ENCODE measurements around the gene EPS8L2.

Gene EPS8L2

DNA sequence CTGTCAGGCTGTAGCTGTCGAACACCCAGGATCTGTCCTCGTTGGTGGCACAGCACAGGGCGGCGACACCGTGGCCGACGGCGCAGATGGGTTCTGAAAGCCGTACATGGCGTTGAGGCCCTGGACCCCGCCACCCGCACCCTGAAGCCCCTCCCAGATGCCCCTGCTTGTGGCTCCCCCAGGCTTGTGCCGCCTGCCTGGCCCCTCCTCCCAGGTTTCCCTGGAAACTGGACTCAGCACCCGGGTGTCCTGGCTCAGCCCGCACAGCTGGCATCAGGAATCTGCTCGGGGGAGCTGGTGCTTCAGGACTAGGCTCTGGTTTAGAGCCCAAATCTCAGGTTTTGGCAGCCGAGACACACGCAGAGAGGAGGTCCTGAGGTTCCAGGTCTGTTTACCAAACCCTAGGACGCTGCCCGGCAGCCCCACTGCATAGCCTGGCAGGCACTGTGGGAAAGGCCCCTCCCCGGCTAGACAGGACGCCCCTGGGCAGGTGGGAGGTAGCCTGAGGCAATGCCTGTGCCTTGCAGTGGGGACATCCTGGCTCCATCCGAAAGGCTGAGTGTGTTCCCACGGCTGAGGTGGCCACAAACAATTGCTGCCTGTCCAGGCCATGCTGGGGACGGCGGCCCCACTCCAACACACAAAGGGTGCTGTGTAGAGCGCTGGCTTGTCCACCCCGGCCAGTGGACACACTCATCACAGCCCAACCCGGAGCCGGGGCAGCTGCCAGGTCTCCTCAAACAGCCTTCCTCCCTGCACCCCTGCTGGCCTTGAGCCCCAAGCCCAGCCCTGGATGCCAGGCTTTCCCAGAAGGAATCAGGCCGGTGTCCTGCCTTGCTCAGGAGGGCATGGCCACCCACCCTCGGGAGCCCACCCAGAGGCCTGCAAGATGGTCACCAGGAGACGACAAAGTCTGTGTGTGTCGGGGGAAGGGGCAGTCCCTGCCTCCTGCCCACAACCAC lies 66.7 kb downstream of the EPS8L2 start:
- H3K79me2 ChIP-seq (ENCODE audit: insufficient read depth, low read length), result peaks cover 48% of the 10 kb centered on the region

GRCh38 chr11:773425-773824 lies 67.4 kb downstream of the EPS8L2 start:
- Histone ChIP-seq H3K4me1 (ENCODE audit: insufficient read depth, low read length, poor library complexity, severe bottlenecking) (peaks cover 18% of the 10 kb centered on the region), H3K9me2 (replicated peaks; ENCODE audit: low read depth, low read length) (no peaks in the 10 kb centered on the region), H3K36me3 (ENCODE audit: insufficient read depth, low read length) (peaks cover 15% of the 10 kb centered on the region; the same call in 1 of the 2 replicates), H3K4me2 (ENCODE audit: low read depth, low read length, poor library complexity, severe bottlenecking) (no peak overlapping the region), H2AFZ (ENCODE audit: low read length) (no peak overlapping the region), H3K4me3 (ENCODE audit: low read length, poor library complexity, severe bottlenecking) (no peak overlapping the region), H3K27me3 (ENCODE audit: insufficient read depth, low read length, poor library complexity, severe bottlenecking) (no peaks in the 10 kb centered on the region), H3K79me2 (ENCODE audit: insufficient read depth, low read length) (peaks cover 55% of the 10 kb centered on the region), H3K9me3 (ENCODE audit: insufficient read depth, low read depth, low read length) (no peaks in the 10 kb centered on the region), H4K20me1 (ENCODE audit: insufficient read depth, low read length, poor library complexity, severe bottlenecking) (peaks cover 39% of the 10 kb centered on the region), H3K9ac (ENCODE audit: low read depth, low read length, poor library complexity, severe bottlenecking) (no peak overlapping the region), H3F3A (ENCODE audit: low read depth) (no peaks in the 10 kb centered on the region)
- TF ChIP-seq CTCF (conservative IDR thresholded peaks at IDR 0.05; ENCODE audit: low read length) (no peak), EZH2phosphoT487 (IDR thresholded peaks at IDR 0.05; ENCODE audit: borderline replicate concordance) (no peak)

More for the DNA sequence above, 66.7 kb downstream of the EPS8L2 start:
- H3K9me2 ChIP-seq (replicated peaks; ENCODE audit: low read depth, low read length), result no peaks in the 10 kb centered on the region
- H3K9ac ChIP-seq (ENCODE audit: low read depth, low read length, poor library complexity, severe bottlenecking), result no peak overlapping the region
- no peaks in the 10 kb centered on the region for H3K9me3 ChIP-seq (ENCODE audit: insufficient read depth, low read depth, low read length)
- no peak overlapping the region for H3K4me2 ChIP-seq (ENCODE audit: low read depth, low read length, poor library complexity, severe bottlenecking)
- no peak for TF ChIP-seq CTCF (conservative IDR thresholded peaks at IDR 0.05; ENCODE audit: low read length)
- no peak for TF ChIP-seq EZH2phosphoT487 (IDR thresholded peaks at IDR 0.05; ENCODE audit: borderline replicate concordance)
- peaks cover 15% of the 10 kb centered on the region; the same call in 1 of the 2 replicates for H3K36me3 ChIP-seq (ENCODE audit: insufficient read depth, low read length)
- H3K4me3 ChIP-seq (ENCODE audit: low read length, poor library complexity, severe bottlenecking), result no peak overlapping the region
- no peak overlapping the region for H2AFZ ChIP-seq (ENCODE audit: low read length)
- H3K27me3 ChIP-seq (ENCODE audit: insufficient read depth, low read length, poor library complexity, severe bottlenecking), result no peaks in the 10 kb centered on the region
- peaks cover 35% of the 10 kb centered on the region for H4K20me1 ChIP-seq (ENCODE audit: insufficient read depth, low read length, poor library complexity, severe bottlenecking)
- H3F3A ChIP-seq (ENCODE audit: low read depth), result no peaks in the 10 kb centered on the region
- H3K4me1 ChIP-seq (ENCODE audit: insufficient read depth, low read length, poor library complexity, severe bottlenecking), result peaks cover 14% of the 10 kb centered on the region

- TF ChIP-seq EZH2phosphoT487 (IDR thresholded peaks at IDR 0.05; ENCODE audit: borderline replicate concordance), result no peak
- TF ChIP-seq CTCF (conservative IDR thresholded peaks at IDR 0.05; ENCODE audit: low read length), result no peak
- Histone ChIP-seq H3K36me3 (ENCODE audit: insufficient read depth, low read length) (peaks cover 15% of the 10 kb centered on the region; the same call in 1 of the 2 replicates), H3K9me2 (replicated peaks; ENCODE audit: low read depth, low read length) (no peaks in the 10 kb centered on the region), H3K4me3 (ENCODE audit: low read length, poor library complexity, severe bottlenecking) (no peak overlapping the region), H4K20me1 (ENCODE audit: insufficient read depth, low read length, poor library complexity, severe bottlenecking) (peaks cover 41% of the 10 kb centered on the region), H3K4me2 (ENCODE audit: low read depth, low read length, poor library complexity, severe bottlenecking) (no peak overlapping the region), H3K9me3 (ENCODE audit: insufficient read depth, low read depth, low read length) (no peaks in the 10 kb centered on the region), H3K79me2 (ENCODE audit: insufficient read depth, low read length) (peaks cover 59% of the 10 kb centered on the region), H3F3A (ENCODE audit: low read depth) (no peaks in the 10 kb centered on the region), H3K4me1 (ENCODE audit: insufficient read depth, low read length, poor library complexity, severe bottlenecking) (peaks cover 22% of the 10 kb centered on the region), H3K27me3 (ENCODE audit: insufficient read depth, low read length, poor library complexity, severe bottlenecking) (no peaks in the 10 kb centered on the region), H2AFZ (ENCODE audit: low read length) (no peak overlapping the region), H3K9ac (ENCODE audit: low read depth, low read length, poor library complexity, severe bottlenecking) (no peak overlapping the region)
Measured at GRCh38 chr11:773830-774229, 67.8 kb downstream of the EPS8L2 start.
